DND-41 (cell line): Measurements from ENCODE around the gene ABHD8.

Experiments used
- CTCF ChIP-seq: IDR thresholded peaks from 2 replicates; pipeline ENCODE4 v1.5.1; 2012; ENCODE audit warnings: borderline replicate concordance, low read length, moderate library complexity, mild to moderate bottlenecking; ENCODE audit not compliant: poor library complexity, severe bottlenecking; ENCODE audit errors: extremely low read depth
- EZH2 ChIP-seq: IDR thresholded peaks from 3 replicates; pipeline ENCODE4 v1.6.1; 2012; ENCODE audit warnings: borderline replicate concordance, low read depth, mild to moderate bottlenecking, moderate library complexity, low read length, inconsistent platforms; ENCODE audit not compliant: severe bottlenecking

GRCh38 chr19:17263712-17264640 lies 39.2 kb downstream of the ABHD8 start:
- no peak for TF ChIP-seq EZH2
- TF ChIP-seq CTCF = no peak
